ENCODE results near the gene CACNG4.

Gene CACNG4

GRCh38 chr17:66944351-66945146 is 20.0 kb upstream of the CACNG4 start:
- no peak for DNase-seq

- DNase-seq: no peak
These were observed 19.2 kb upstream of the CACNG4 start for GRCh38 chr17:66945147-66945835.

GRCh38 chr17:66946251-66946650 is 18.3 kb upstream of the CACNG4 start:
- DNase-seq: no peak

- no peak for DNase-seq
These were observed 17.2 kb upstream of the CACNG4 start for GRCh38 chr17:66947311-66947710.

GRCh38 chr17:66948061-66948750 is 16.3 kb upstream of the CACNG4 start:
- no peak for DNase-seq

- DNase-seq: no peak
These were observed 15.0 kb upstream of the CACNG4 start for GRCh38 chr17:66949501-66949900.

GRCh38 chr17:66950325-66950724 is 14.2 kb upstream of the CACNG4 start:
- no peak for DNase-seq

GRCh38 chr17:66950886-66951604 is 13.5 kb upstream of the CACNG4 start:
- no peak for DNase-seq

GRCh38 chr17:66951605-66951953 is 12.9 kb upstream of the CACNG4 start:
- no peak for DNase-seq

GRCh38 chr17:66952031-66952524 is 12.4 kb upstream of the CACNG4 start:
- no peak for DNase-seq

- no peak for DNase-seq
These were observed 11.6 kb upstream of the CACNG4 start for GRCh38 chr17:66952681-66953629.

- no peak for DNase-seq
These were observed 10.9 kb upstream of the CACNG4 start for GRCh38 chr17:66953630-66954020.

- DNase-seq: no peak
These were observed 9.9 kb upstream of the CACNG4 start for GRCh38 chr17:66954632-66955031.

GRCh38 chr17:66955821-66956220 is 8.7 kb upstream of the CACNG4 start:
- DNase-seq: no peak

GRCh38 chr17:66956941-66957340 is 7.6 kb upstream of the CACNG4 start:
- no peak for DNase-seq

GRCh38 chr17:66957343-66957742 is 7.2 kb upstream of the CACNG4 start:
- DNase-seq: no peak

GRCh38 chr17:66957951-66958579 is 6.4 kb upstream of the CACNG4 start:
- no peak for DNase-seq

- no peak for DNase-seq
These were observed 4.7 kb upstream of the CACNG4 start for GRCh38 chr17:66959641-66960375.

GRCh38 chr17:66960613-66961012 is 3.9 kb upstream of the CACNG4 start:
- DNase-seq: no peak

GRCh38 chr17:66963521-66963908 is 992 bp upstream of the CACNG4 start:
- DNase-seq: no peak
